Skeletal muscle tissue (tissue), 4 donors: ENCODE results near the gene ANKS6. TPM values are rescaled to one million over a fixed set of nuclear protein-coding genes. Genes with fewer than 3 reads are reported as not detected.

Source experiments
- H3K27ac ChIP-seq: one replicate; pipeline ENCODE4 v1.7.0; 2013; ENCODE audit warnings: mild to moderate bottlenecking, low read depth, low read length, inconsistent platforms
- H3K27me3 ChIP-seq, 3 donors: one replicate each; pipeline ENCODE4 v1.7.0; 2013; ENCODE audit warnings: low read length in 3 of 3; ENCODE audit not compliant: control insufficient read depth in 3 of 3, insufficient read depth in 3 of 3
- H3K36me3 ChIP-seq, 3 donors: one replicate each; pipeline ENCODE4 v1.7.0; 2013; ENCODE audit warnings: low read length in 3 of 3; ENCODE audit not compliant: control insufficient read depth in 3 of 3, insufficient read depth in 3 of 3
- H3K4me1 ChIP-seq, 3 donors: one replicate each; pipeline ENCODE4 v1.7.0; 2013; ENCODE audit warnings: low read length in 3 of 3, mild to moderate bottlenecking in 3 of 3; ENCODE audit not compliant: control insufficient read depth in 3 of 3, insufficient read depth in 3 of 3
- H3K4me3 ChIP-seq, 3 donors: one replicate each; pipeline ENCODE4 v1.7.0; 2013; ENCODE audit warnings: low read length in 3 of 3
- H3K9ac ChIP-seq, 3 donors: one replicate each; pipeline ENCODE4 v1.7.0; 2013; ENCODE audit warnings: low read length in 3 of 3, mild to moderate bottlenecking in 3 of 3, moderate library complexity in 2 of 3, low read depth in 1 of 3
- H3K9me3 ChIP-seq, 3 donors: one replicate each; pipeline ENCODE4 v1.7.0; 2013; ENCODE audit warnings: low read length in 3 of 3; ENCODE audit not compliant: control insufficient read depth in 3 of 3
- total RNA-seq: library from RNA; depleted of rRNA; stranded (reverse); fragments of >200 nt; gene quantifications from one replicate; pipeline ENCODE4 v1.2.3, GENCODE V29; 2014
- donor health status: Osteomylitis.

ANKS6 gene
- total RNA-seq, 1 donor from 2014 or later: 5.2 TPM

DNA sequence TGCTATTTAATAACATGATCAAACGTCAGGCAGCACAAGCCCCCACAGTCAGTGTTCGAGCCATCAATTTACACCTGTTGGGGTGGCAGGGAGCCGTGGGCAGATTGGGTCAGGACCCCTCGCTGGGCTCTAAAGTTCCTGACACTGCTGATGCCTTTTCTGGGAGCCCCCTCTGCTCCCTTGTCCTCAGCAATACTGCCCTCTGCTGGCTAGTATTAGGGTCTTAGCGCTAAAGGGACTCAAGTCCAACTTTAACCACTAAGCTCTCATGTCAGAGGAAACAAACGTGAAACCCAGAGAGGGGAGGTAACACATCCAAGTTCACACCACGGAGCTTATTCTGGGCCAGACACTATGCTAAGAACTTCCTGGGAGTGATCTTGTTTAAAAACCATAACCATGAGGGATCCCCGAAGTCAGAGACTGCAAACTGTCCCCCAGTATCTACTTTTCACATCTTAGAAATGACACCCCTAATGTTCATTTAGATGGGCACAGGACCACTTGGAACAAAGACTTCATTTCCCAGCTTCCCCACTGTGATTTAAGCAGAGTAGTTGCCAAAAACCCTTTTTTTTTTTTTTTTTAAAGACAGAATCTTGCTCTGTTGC lies 20.4 kb downstream of the ANKS6 start:
- H3K27ac ChIP-seq: no peak overlapping the region
- peaks cover 37 to 51% (median 41%) of the 10 kb centered on the region in 3 donors for H3K36me3 ChIP-seq

DNA sequence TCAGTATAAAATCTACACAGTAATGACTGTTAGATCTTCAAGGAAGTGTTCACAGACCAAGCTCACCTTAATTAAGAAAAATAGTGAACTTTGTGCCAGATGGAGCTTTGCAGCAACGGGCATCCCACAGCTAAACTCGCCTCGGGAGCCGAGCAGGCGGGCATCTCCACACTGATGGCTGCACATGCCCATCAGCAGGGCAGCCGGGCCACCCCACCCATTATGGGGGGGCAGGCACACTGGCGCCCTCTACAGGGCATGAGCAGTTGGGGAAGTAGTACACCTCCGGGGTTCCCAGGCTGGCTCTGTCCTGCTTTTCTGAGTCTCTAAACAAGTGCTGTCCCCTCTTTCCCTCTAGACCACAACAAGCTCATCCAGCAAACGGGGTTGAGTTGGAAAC lies 21.6 kb downstream of the ANKS6 start:
- Histone ChIP-seq H3K9me3 (no peaks in the 10 kb centered on the region), H3K27me3 (no peaks in the 10 kb centered on the region), H3K36me3 (peaks cover 47 to 62% (median 48%) of the 10 kb centered on the region in 3 donors), H3K9ac (no peak overlapping the region), H3K27ac (no peak overlapping the region), H3K4me1 (no peaks in the 10 kb centered on the region), H3K4me3 (no peak overlapping the region)

More for the DNA sequence above, 20.4 kb downstream of the ANKS6 start:
- Histone ChIP-seq H3K4me3 (no peak overlapping the region), H3K4me1 (no peaks in the 10 kb centered on the region), H3K27me3 (no peaks in the 10 kb centered on the region), H3K9ac (no peak overlapping the region), H3K9me3 (no peaks in the 10 kb centered on the region)

DNA sequence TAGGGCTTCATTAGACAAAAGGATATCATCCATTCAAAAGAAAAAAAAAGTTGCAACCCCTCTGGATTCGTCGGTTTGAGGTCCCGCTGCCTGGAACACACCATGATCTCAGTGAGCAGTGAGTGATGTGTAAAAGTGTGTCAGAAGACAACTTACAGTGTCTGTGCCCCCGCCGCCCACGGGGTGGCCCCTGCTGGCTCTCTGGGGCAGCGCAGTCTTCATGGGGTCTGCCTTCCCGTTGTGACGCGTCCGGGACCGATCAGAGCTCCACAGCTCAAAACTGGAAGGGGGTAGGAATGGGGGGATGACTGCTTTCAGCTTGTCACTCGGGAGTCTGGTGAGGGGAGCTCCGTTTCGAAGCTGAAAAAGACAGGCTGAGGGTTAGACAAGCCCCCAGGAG lies 22.6 kb downstream of the ANKS6 start:
- Histone ChIP-seq H3K27ac (no peak overlapping the region), H3K9me3 (no peaks in the 10 kb centered on the region), H3K9ac (no peak overlapping the region), H3K4me1 (no peaks in the 10 kb centered on the region), H3K4me3 (no peak overlapping the region), H3K27me3 (no peaks in the 10 kb centered on the region), H3K36me3 (peaks cover 44 to 68% (median 47%) of the 10 kb centered on the region in 3 donors)

DNA sequence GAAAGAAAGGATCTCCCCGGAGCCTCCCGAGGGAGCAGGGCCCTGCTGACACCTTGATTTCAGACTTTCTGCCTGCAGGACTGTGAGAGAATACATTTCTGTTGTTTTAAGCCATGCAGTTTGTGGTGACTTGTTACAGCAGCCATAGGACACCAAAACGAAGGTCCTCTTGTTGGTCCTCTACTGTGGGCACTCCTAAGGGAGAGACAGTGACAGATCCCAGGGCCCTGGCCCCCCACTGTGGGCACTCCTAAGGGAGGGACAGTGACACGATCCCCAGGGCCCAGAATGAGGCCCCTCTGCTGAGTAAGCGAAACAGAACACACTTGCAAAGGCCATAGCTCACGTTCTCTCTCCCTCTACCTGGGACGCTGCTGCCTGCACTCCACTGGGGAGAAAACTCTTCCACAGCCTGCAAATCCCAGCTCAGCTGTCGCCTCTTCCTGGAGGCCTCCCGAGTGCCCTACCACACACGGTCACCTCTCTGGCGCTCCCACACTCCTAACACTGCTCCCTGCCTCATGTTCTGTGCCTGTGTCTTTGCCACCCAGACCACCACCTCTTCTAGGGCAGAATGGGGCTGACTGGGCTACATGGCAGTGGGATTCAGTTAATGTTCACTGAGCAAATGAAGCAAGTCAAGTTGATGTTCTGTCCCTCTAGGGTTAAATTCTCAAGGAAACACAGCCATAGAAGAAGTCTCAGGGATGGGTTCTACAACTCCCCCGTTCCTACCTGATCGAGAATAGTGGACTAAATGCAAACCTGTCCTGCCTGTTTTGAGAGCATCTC lies 23.8 kb downstream of the ANKS6 start:
- H3K4me3 ChIP-seq: no peak overlapping the region
- no peak overlapping the region for H3K9ac ChIP-seq
- no peaks in the 10 kb centered on the region for H3K9me3 ChIP-seq
- no peaks in the 10 kb centered on the region for H3K4me1 ChIP-seq
- H3K36me3 ChIP-seq: peaks cover 40 to 69% (median 48%) of the 10 kb centered on the region in 3 donors
- no peak overlapping the region for H3K27ac ChIP-seq
- H3K27me3 ChIP-seq: no peaks in the 10 kb centered on the region

DNA sequence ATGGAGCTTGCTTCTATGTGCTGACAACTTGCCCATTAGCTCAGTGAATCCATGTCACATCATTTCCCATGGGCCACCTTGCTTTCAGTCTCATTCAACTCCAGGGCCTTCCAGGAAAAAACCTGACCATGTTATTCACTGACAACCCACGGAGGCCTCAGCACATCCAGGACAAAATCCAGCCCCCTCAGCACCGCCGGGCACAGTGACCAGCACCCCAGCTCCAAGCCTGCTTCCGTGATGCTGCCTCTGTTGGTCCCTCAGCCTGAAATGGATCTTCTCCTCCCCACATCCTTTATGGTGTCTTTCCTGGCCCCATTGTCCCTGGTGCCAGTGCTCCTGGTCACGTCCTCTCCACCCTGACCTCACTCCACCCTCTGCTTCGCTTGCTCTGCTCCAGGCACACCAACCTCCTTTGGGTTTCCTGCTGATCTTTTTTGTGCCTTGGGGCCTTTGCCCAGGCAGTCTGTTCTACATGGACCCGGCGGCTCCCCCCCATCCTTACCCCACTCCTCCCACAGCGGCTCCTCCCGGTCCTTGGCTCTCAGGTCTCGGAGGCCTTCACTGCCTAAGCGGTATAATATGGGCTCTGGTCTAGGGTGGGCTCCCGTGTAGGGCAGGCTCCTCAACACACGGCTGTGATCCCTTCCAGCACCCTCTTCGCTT lies 25.0 kb downstream of the ANKS6 start:
- Histone ChIP-seq H3K27ac (no peak overlapping the region), H3K4me3 (no peak overlapping the region), H3K4me1 (no peaks in the 10 kb centered on the region), H3K36me3 (peaks cover 47 to 72% (median 56%) of the 10 kb centered on the region in 3 donors), H3K9me3 (no peaks in the 10 kb centered on the region), H3K9ac (no peak overlapping the region), H3K27me3 (no peaks in the 10 kb centered on the region)

DNA sequence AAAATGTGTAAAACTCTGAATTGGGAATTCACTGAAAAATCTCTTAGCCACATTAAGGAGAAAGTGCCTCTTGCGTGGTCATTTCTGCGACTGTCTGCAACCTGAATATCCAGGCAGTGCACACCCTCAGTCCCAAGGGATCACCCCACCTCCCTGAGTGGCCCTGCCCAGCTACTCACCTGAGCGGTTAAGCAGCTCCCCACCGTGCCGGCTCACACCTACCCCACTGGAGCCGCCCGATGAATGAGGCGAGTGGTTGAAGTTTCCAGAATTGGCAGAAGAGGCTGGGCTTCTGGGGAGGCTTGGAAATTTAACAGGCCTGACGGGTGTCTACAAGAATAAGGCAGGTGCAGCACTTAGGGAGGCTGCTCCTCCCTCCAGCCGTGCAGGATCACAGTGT lies 25.6 kb downstream of the ANKS6 start:
- H3K9me3 ChIP-seq: no peaks in the 10 kb centered on the region

DNA sequence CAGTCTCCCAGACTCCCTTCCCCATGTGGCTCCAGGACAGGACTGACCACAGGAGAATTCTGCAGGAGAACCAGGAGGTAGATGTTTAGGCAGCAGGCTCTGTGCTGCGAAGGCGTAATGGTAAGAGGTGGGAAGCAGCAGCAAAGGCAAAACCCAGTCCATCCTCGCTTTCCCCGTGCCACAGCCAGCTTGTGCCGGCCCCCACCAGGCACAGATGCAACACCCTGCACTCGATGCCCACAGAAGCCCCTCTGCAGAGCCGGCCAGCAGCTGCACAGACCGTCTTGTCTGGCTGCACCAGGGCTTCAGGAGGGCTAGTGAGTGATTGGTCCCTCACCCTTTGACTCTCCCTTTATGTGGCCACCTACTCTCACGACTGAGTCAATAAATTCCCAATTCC lies 28.0 kb downstream of the ANKS6 start:
- H3K36me3 ChIP-seq: peaks cover 42 to 62% (median 50%) of the 10 kb centered on the region in 3 donors
- H3K9me3 ChIP-seq: no peaks in the 10 kb centered on the region
- H3K27me3 ChIP-seq: no peaks in the 10 kb centered on the region
- no peak overlapping the region for H3K27ac ChIP-seq
- no peaks in the 10 kb centered on the region for H3K4me1 ChIP-seq
- H3K9ac ChIP-seq: no peak overlapping the region
- H3K4me3 ChIP-seq: no peak overlapping the region

More for the DNA sequence above, 25.6 kb downstream of the ANKS6 start:
- Histone ChIP-seq H3K4me3 (no peak overlapping the region), H3K27me3 (no peaks in the 10 kb centered on the region), H3K27ac (no peak overlapping the region), H3K36me3 (peaks cover 47 to 72% (median 56%) of the 10 kb centered on the region in 3 donors), H3K9ac (no peak overlapping the region), H3K4me1 (no peaks in the 10 kb centered on the region)

DNA sequence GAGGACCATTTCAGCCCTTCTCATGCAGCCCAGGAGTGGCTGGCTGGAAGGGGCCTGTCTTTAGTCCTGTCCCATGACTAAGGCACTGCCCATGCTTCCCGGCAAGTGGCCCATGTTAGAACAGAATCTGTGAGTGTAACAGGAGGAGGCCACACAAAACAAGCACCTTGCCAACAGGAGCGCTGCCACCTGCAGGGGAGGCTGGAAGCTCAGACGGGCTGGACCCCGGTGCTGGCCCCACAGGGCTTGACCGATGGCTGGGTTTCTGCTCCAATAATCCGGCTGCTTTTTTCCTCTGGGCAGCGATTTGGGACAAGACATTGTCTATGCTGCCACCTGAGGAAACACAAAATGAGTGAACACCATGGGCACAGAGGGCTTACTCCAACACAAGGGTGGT lies 28.4 kb downstream of the ANKS6 start:
- Histone ChIP-seq H3K9me3 (no peaks in the 10 kb centered on the region), H3K4me3 (no peak overlapping the region), H3K36me3 (peaks cover 38 to 57% (median 46%) of the 10 kb centered on the region in 3 donors), H3K27ac (no peak overlapping the region), H3K4me1 (no peaks in the 10 kb centered on the region), H3K9ac (no peak overlapping the region), H3K27me3 (no peaks in the 10 kb centered on the region)

DNA sequence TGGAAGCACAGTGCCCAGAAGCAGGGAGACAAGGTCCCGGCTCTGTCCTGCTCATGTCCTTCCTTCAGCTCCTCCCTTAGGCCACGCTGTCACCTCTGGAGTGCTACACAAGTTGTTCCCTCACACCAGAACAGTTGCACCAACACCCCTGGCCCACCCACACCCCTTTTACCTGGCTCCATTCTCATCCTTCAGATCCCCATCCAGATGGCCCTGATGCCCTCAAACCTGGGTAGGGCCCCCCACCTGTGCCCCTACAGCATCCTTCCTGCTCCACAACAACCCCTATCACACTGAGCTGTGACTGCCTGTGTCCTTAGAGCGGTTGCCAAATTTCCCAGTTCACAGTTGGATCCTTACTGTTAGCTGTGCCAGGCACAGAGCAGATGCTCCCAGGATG lies 29.2 kb downstream of the ANKS6 start:
- Histone ChIP-seq H3K27me3 (no peaks in the 10 kb centered on the region), H3K36me3 (peaks cover 32 to 50% (median 38%) of the 10 kb centered on the region in 3 donors), H3K9ac (no peak overlapping the region)

DNA sequence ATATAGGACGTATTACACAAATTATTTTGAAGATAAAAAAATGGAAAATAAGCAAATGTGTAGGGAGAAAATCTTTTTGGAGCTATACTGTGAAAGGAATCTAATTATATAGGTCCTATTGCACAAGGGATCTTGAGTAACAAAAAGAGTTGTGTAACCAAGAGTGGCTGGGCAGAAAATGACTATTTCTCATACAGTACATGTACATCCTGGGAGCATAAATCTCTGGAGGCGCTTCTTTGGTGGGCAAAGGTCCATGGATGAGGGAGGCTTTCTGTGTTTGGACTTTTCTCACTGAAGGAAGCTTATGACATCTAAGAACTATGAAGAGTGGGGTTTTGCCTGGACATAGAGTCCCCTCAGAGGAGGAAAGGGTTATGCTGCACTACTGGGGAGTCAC lies 29.8 kb downstream of the ANKS6 start:
- Histone ChIP-seq H3K9me3 (no peaks in the 10 kb centered on the region), H3K4me3 (no peak overlapping the region), H3K36me3 (peaks cover 26 to 44% (median 33%) of the 10 kb centered on the region in 3 donors), H3K27me3 (no peaks in the 10 kb centered on the region), H3K4me1 (no peaks in the 10 kb centered on the region), H3K27ac (no peak overlapping the region), H3K9ac (no peak overlapping the region)

More for the DNA sequence above, 29.2 kb downstream of the ANKS6 start:
- no peaks in the 10 kb centered on the region for H3K4me1 ChIP-seq
- no peaks in the 10 kb centered on the region for H3K9me3 ChIP-seq
- no peak overlapping the region for H3K4me3 ChIP-seq
- no peak overlapping the region for H3K27ac ChIP-seq
